HG02852 (cell line): ENCODE data around the gene CPNE8.

Experiments
- ATAC-seq: cut with Tn5 transposase; IDR thresholded peaks from one replicate; pipeline ENCODE4 v1.9.1; 2021; ENCODE audit warnings: mild to moderate bottlenecking, moderate library complexity; ENCODE audit not compliant: unreplicated experiment

Gene CPNE8

GRCh38 chr12:38838056-38838850 lies 67.1 kb downstream of the CPNE8 start:
- ATAC-seq = no peak

GRCh38 chr12:38831715-38832114 lies 73.7 kb downstream of the CPNE8 start:
- ATAC-seq = no peak

DNA sequence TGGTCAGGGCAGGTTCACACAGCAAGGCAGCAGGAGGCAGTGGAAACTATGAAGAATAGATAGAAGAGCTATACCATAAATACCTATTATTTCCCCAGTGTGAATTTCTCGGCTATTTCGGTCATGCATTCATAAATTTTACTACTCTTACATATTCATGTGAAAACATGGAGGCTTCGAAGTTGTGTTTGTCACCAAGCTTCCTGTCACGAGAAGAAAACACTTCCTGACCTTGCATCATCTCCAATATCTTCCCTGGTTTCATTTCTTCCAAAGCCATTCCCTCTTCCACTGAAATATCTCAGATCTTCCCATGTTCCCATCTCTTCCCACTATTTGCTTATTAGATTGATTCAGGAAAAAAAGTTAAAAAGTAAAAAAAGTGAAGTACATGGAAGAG lies 80.4 kb downstream of the CPNE8 start:
- ATAC-seq = no peak

DNA sequence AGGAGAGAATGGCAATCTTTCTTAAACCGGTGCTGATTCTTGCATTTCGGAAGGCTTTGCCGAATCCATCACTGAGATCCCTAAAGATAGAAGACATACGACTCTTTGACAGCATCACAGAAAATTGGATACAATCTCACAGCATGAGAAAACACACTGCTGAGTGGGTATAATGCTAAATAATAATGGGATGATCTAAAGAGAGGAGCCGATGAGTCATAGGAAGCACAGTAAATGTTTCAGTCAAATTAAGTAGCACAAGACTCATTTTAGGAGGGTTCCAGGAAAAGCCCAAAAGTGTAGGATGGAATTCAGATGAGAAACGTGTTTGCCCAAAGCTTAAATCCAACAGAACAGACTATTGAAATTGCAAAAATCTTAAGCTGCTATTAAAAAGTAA lies 81.7 kb downstream of the CPNE8 start:
- ATAC-seq = no peak

GRCh38 chr12:38823314-38823713 lies 82.1 kb downstream of the CPNE8 start:
- no peak for ATAC-seq

DNA sequence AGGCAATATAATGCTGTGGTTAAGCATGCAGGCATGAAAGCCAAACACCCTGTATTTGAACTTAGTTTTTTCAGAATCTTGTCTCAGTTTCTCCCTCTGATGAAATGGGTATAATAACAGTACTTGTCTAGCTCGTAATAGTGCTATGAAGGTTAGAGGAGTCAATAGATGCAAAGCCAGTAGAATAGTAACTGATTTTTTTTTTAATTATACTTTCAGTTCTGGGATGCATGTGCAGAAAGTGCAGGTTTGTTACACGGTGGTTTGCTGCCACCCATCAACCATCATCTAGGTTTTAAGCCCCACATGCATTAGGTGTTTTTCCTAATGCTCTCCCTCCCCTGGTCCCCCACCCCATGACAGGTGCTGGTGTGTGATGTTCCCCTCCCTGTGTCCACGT lies 87.4 kb downstream of the CPNE8 start:
- no peak for ATAC-seq

DNA sequence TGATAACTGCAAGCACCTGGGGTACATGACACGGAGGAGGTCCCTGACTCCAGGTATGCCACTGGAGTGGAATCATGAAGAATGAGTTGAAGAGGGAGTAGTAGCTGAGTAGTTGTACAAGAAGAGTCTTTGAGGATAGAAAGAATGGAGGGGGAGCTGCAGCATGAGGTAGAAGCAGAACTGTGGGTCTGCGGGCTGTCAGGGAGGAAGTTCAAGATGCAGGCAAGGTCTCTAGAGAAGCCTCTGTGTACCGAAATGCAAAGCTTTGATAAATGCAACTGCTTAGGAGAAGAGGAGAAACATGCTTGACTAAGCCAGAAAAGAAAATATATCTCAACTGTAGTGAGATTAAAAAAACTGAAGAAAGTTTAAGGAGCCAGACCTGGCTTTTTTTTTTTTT lies 91.5 kb downstream of the CPNE8 start:
- no peak for ATAC-seq

GRCh38 chr12:38811814-38812356 lies 93.5 kb downstream of the CPNE8 start:
- ATAC-seq = no peak

- no peak for ATAC-seq
Measured at GRCh38 chr12:38809832-38810231, 95.6 kb downstream of the CPNE8 start.

DNA sequence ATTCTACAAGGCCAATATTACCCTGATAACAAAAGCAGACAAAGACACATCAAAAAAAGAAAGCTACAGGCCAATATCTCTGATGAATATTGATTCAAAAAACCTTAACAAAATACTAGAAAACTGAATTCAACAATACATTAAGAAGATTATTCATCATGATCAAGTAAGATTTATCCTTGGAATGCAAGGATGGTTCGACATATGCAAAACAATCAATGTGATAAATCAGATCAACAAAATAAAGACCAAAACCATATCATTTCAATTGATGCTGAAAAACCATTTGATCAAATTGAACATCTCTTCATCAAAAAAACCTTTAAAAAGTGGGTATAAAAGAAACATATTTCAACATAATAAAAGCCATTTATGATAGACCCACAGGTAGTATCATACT lies 117.3 kb downstream of the CPNE8 start:
- no peak for ATAC-seq

DNA sequence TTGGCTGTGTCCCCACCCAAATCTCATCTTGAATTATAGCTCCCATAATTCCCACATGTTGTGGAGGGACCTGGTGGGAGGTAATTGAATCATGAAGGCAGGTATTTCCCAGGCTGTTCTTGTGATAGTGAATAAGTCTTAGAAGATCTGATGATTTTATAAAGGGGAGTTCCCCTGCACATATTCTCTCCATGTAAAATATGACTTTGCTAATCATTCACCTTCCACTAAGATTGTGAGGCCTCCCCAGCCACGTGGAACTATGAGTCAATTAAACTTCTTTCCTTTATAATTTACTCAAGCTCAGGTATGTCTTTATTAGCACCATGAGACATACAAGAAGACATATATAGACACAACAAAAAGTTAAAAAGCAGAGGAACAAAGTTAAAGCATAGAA lies 120.0 kb downstream of the CPNE8 start:
- ATAC-seq = no peak

DNA sequence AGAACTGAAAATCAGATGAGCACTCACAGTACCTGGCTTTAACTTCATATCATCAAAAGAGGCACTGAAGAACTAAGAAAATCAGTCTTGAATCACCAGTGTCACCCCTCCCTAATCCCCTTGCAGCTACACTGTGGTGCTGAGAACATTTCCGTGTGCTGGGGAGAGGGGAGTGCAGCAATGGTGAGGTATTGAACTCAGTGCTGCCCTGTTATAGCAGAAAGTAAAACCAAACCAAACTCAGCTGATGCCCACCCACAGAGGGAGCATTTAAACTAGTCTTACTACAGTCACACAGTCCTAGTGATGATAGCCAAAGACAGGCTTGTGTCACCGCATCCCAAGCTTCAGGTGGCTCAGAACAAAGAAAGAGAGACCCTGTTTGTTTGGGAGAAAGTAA lies 122.1 kb downstream of the CPNE8 start:
- ATAC-seq = no peak

GRCh38 chr12:38782359-38782758 lies 123.0 kb downstream of the CPNE8 start:
- no peak for ATAC-seq

DNA sequence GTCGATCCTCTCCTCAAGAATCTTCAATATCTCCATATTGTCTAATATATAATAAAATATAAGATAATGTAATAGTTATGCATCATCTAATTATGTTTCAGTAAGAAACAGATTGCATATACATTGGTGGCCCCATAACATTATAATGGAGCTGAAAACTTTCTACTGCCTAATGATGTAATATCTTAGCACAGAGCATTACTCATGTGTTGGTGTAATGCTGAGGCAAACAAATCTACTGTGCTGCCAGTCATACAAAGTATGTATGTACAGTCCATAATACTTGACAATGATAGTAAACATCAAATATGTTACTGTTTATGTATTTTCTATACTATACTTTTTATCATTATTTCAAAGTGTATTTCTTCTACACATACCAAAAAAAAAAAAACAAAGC lies 128.7 kb downstream of the CPNE8 start:
- ATAC-seq = no peak

GRCh38 chr12:38775457-38775856 lies 129.9 kb downstream of the CPNE8 start:
- peak; percentile 92 for ATAC-seq

GRCh38 chr12:38772437-38772836 lies 133.0 kb downstream of the CPNE8 start:
- no peak for ATAC-seq

DNA sequence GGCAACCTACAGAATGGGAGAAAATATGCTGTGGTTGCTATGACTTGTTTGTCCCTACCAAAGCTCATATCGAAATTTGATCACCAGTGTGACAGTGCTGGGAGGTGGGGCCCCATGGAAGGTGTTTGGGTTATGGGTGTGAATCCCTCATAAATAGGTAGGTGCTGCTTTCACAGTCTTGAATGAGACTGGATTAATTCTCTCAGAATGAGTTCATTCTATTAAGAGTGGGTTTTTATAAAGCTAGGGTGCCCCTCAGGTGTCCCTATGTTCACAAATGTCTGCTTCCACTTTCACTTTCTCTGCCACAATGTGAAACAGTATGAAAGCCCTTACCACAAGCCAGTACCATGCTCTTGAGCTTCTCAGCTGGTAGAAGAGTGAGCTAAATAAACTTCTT lies 133.5 kb downstream of the CPNE8 start:
- peak; percentile 78 for ATAC-seq

DNA sequence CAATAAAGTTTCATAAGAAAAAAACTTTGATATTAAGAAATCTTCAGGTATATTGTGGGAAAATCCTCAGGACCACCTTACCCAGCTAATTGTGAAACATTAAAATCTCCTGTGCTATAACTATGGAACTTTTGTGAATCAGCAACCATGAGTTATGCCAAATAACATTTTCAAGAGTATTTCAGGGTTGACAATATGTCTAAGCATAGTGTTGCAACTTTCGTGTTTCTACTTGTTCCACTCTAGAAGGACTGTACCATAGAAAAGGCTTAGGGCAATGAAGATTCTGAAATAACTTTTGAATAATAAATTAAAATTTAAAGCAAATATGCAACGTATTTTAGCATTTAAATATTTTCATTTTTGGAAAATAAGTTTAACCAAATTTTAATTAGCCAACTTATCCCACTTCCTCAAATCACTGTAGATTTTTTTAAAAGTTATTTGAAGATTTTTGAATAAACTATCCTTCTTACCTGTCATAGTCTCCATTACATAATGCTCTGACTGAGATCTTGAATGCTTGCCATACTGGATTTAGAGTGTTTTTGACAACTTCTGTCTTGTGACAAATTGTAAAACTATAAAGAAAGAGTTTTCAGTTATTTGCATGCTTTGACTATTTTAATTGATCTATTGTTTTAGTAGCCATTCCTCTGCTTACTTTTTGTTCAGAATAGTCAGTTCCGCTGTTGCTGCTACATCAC lies 143.6 kb downstream of the CPNE8 start:
- no peak for ATAC-seq

DNA sequence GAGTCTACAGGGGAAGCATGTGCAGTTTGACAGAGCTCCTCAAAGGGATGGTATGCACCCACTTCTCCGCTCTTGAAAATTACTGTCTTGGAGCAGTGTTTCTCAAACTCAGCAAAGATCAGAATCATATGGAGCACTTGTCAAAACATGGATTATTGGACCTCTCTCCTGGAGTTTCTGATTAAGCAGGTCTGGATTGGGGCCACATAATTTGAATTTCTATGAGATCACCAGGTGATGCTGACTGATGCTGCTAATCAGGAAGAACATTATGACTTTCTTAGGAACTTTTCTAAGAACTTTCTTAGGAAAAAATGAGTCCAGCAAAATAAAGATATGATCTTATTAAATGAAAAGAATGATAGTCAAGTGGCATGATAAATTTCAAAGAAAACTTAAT lies 144.3 kb downstream of the CPNE8 start:
- ATAC-seq = no peak

DNA sequence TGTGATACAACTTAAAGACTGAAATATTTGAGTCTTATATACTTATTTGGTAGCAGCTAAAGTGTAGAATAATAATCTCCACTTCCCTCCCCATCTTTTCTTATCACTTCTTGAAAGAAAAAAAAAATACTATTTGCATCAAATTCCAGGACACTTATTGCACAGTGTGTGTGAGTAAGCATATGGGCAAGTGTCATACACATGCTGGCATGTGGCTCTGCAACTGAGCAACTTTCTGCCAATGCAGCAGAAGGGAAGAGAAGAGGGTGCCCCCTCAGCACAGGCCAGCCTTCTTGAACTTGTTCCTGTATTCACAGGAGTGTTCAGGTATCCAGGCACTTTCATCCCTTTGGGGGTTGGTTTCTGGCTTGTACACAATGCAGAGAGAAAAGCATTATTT lies 145.8 kb downstream of the CPNE8 start:
- ATAC-seq = no peak

DNA sequence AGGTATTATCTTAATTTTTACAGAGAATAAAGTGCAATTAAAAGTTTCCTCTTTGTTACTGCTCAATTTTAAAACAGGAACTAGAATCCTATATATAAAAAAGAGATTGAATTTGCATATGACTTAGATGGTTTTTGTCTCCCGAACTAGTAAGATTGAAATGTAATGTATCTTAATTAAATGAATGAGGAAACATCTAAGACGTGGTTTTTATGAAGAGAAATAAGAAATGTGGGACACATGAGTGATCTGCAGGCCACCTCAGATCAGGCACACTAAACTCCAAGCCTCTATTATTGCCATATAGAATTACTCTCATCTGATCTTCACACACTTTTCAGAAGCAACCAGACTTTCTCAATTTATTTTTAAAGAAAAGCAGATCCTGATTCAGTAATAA lies 158.6 kb downstream of the CPNE8 start:
- no peak for ATAC-seq

- no peak for ATAC-seq
Measured at GRCh38 chr12:38745601-38746000, 159.8 kb downstream of the CPNE8 start.
